HepG2 (cell line): ENCODE results near the gene AKR1A1. TPM values are rescaled to one million over a fixed set of nuclear protein-coding genes. Genes with fewer than 3 reads are reported as not detected.

Experiments
- ATAC-seq: fragments of 200-7000 bp; cut with Tn5 transposase; 3 replicates; pipeline ENCODE4 v1.9.1; 2020; ENCODE audit warnings: mild to moderate bottlenecking, moderate library complexity
- BruUV-seq: library from RNA; stranded (reverse); fragments of 400-500 nt; replicated peaks from 2 replicates; lab custom pipeline; 2021; lab: Mats Ljungman, UMichigan
- CTCF ChIA-PET: fragments of 300-600 bp; formaldehyde crosslinking; extraction: SDS; loops from one replicate; lab custom pipeline; 2021; ENCODE audit warnings: low total read pairs, inconsistent platforms, low intra/inter-chr PET ratio; lab: Yijun Ruan, JAX
- POLR2A ChIA-PET: fragments of 350-600 bp; sonication (Branson Sonifier 250); formaldehyde crosslinking; loops from one replicate; lab custom pipeline; 2020; ENCODE audit warnings: antibody characterized with exemption, inconsistent platforms; lab: Yijun Ruan, JAX
- DNase-seq: peaks from one replicate; pipeline ENCODE4 v3.0.0-alpha.2; 2015; ENCODE audit warnings: low spot score
- FAIRE-seq: peaks from 3 replicates; lab custom pipeline; 2011; peaks lifted over from hg19 to GRCh38; lab: Jason Lieb, UNC
- H2AFZ ChIP-seq: one replicate; pipeline ENCODE4 v1.6.1; 2011; ENCODE audit warnings: low read length, inconsistent platforms
- H3K27ac ChIP-seq: fragments of 300-600 bp; 3 replicates; pipeline ENCODE4 v1.8.0; 2011; ENCODE audit warnings: mixed run types, mild to moderate bottlenecking, mixed read lengths, low read length, inconsistent platforms; ENCODE audit not compliant: insufficient read depth; ENCODE audit errors: extremely low read length
- H3K27me3 ChIP-seq, 2 experiments: fragments of 200-600 bp in 1 of 2; 2 replicates in 1 of 2; 3 replicates in 1 of 2; pipeline versions ENCODE4 v1.6.0 to v1.8.0; 2011; ENCODE audit warnings: low read length in 2 of 2, mild to moderate bottlenecking in 2 of 2, moderate library complexity in 2 of 2, inconsistent platforms in 1 of 2; ENCODE audit not compliant: insufficient read depth in 2 of 2, control insufficient read depth in 1 of 2
- H3K36me3 ChIP-seq, 2 experiments: fragments of 200-600 bp in 1 of 2; replicated peaks in 1 of 2; 2 replicates in 1 of 2; 3 replicates in 1 of 2; pipeline versions ENCODE4 v1.5.1 to v1.8.0; 2011; ENCODE audit warnings: low read length in 2 of 2, inconsistent platforms in 1 of 2; ENCODE audit not compliant: insufficient read depth in 2 of 2, control insufficient read depth in 1 of 2
- H3K4me1 ChIP-seq: 2 replicates; pipeline ENCODE4 v1.5.1; 2012; ENCODE audit warnings: low read length, inconsistent platforms; ENCODE audit not compliant: insufficient read depth
- H3K4me2 ChIP-seq: 2 replicates; pipeline ENCODE4 v1.6.0; 2011; ENCODE audit warnings: low read depth, low read length, inconsistent platforms
- H3K4me3 ChIP-seq, 3 experiments: fragments of 200-600 bp in 1 of 3; sonication (generic), shearing (Covaris generic) in 1 of 3; replicated peaks in 1 of 3; 2 replicates each; pipeline ENCODE4 v1.5.1; 2011 to 2016; ENCODE audit warnings: low read length in 3 of 3, inconsistent platforms in 2 of 3, low read depth in 2 of 3, mild to moderate bottlenecking in 2 of 3, control low read depth in 1 of 3, mixed read lengths in 1 of 3; ENCODE audit not compliant: insufficient read depth in 1 of 3
- H3K79me2 ChIP-seq: one replicate; pipeline ENCODE4 v1.6.1; 2011; ENCODE audit warnings: low read length, inconsistent platforms; ENCODE audit not compliant: insufficient read depth
- H3K9ac ChIP-seq: 2 replicates; pipeline ENCODE4 v1.6.0; 2011; ENCODE audit warnings: mild to moderate bottlenecking, low read depth, low read length, inconsistent platforms; ENCODE audit not compliant: insufficient read depth
- H3K9me3 ChIP-seq: 2 replicates; pipeline ENCODE4 v1.5.1; 2012; ENCODE audit warnings: mild to moderate bottlenecking, low read length
- H4K20me1 ChIP-seq: 2 replicates; pipeline ENCODE4 v1.6.0; 2011; ENCODE audit warnings: inconsistent platforms, mild to moderate bottlenecking, low read length, moderate library complexity; ENCODE audit not compliant: insufficient read depth
- ASH2L ChIP-seq: fragments of 300-600, 200-600 bp; sonication (generic); IDR thresholded peaks from 2 replicates; pipeline ENCODE4 v1.7.0; 2017; ENCODE audit warnings: low read depth, mild to moderate bottlenecking, moderate library complexity, mixed read lengths, low read length; ENCODE audit not compliant: insufficient read length
- CEBPB ChIP-seq: IDR thresholded peaks from 2 replicates; pipeline ENCODE4 v1.6.1; 2011; ENCODE audit warnings: low read depth, low read length, improper control_type of control experiment, borderline replicate concordance
- ETV6 ChIP-seq: sonication (generic); formaldehyde crosslinking; conservative IDR thresholded peaks from 2 replicates; pipeline ENCODE4 v1.4.0; 2020; ENCODE audit warnings: missing genetic modification reagents
- FOXA1 ChIP-seq, 2 experiments: fragments of 450-650 bp in 1 of 2; sonication (generic) in 1 of 2; formaldehyde crosslinking in 1 of 2; IDR thresholded peaks; 2 replicates each; pipeline versions ENCODE4 v1.4.0 to v1.6.1; 2016 to 2020; ENCODE audit warnings: missing genetic modification reagents in 1 of 2
- KDM2A ChIP-seq: sonication (generic); formaldehyde crosslinking; IDR thresholded peaks from 2 replicates; pipeline ENCODE4 v1.4.0; 2020; ENCODE audit warnings: low read depth, missing genetic modification reagents, borderline replicate concordance
- RBFOX2 ChIP-seq: fragments of 200-400 bp; formaldehyde crosslinking; IDR thresholded peaks from 2 replicates; pipeline ENCODE4 v1.6.1; 2017; ENCODE audit warnings: low read depth, mild to moderate bottlenecking, low read length
- ZKSCAN8 ChIP-seq: IDR thresholded peaks from 2 replicates; pipeline ENCODE4 v1.6.1; 2016; ENCODE audit warnings: borderline replicate concordance, missing genetic modification reagents, missing compliant biosample characterization
- ZNF33B ChIP-seq: sonication (generic); formaldehyde crosslinking; IDR thresholded peaks from 2 replicates; pipeline ENCODE4 v1.5.1; 2020; ENCODE audit warnings: mild to moderate bottlenecking, missing genetic modification reagents
- WGBS: methylation state at CpG from one replicate; pipeline ENCODE4 v1.1.6; 2017; ENCODE audit warnings: low lambda C conversion rate; 5-methylcytosine and 5-hydroxymethylcytosine counted together
- in situ Hi-C: cut with HindIII; loops from 2 replicates; pipeline ENCODE4 v1.10.0; 2017; ENCODE audit warnings: low pct_unique_long_range_greater_than_20kb; ENCODE audit not compliant: extremely low pct_ligation_motif_present
- intact Hi-C: fragments of 100-400 bp; cut with micrococcal nuclease; formaldehyde crosslinking; loops from one replicate; pipeline ENCODE4 v1.10.0; 2022; ENCODE audit not compliant: unreplicated experiment
- polyA plus RNA-seq, 8 experiments: library from polyadenylated mRNA; depleted of rRNA in 3 of 8; stranded (reverse) in 7 of 8; unstranded in 1 of 8; fragments of >200 nt; fragmentation: Illumina TruSeq in 4 of 8; extraction: Trizol in 4 of 8; gene quantifications; 2 replicates each; pipeline versions ENCODE4 v1.2.1 to v1.2.3, GENCODE V29; 2011 to 2016; ENCODE audit warnings: low read depth in 4 of 8, missing spikeins in 1 of 8, mixed read lengths in 1 of 8; ENCODE audit not compliant: insufficient read depth in 1 of 8
- total RNA-seq, 5 experiments: library from RNA; depleted of rRNA; stranded (reverse); fragments of >200 nt; fragmentation: Illumina TruSeq; extraction: Trizol; gene quantifications; 2 replicates each; pipeline ENCODE4 v1.2.3, GENCODE V29; 2016; ENCODE audit warnings: low read depth in 1 of 5
- TF ChIP-seq, protein P1 (sequence below): IDR thresholded peaks from 2 replicates; pipeline ENCODE4 v1.6.1; 2016; ENCODE audit warnings: control low read depth
- TF ChIP-seq, protein P2 (sequence below): sonication (generic); formaldehyde crosslinking; conservative IDR thresholded peaks from 2 replicates; pipeline ENCODE4 v1.4.0; 2020; ENCODE audit warnings: missing genetic modification reagents

The AKR1A1 gene
- total and polyA plus RNA-seq, 2 of the 13 experiments (the other 11 are each of a cell fraction or from before 2014, with no cell fraction given) = 181 to 217 TPM

DNA sequence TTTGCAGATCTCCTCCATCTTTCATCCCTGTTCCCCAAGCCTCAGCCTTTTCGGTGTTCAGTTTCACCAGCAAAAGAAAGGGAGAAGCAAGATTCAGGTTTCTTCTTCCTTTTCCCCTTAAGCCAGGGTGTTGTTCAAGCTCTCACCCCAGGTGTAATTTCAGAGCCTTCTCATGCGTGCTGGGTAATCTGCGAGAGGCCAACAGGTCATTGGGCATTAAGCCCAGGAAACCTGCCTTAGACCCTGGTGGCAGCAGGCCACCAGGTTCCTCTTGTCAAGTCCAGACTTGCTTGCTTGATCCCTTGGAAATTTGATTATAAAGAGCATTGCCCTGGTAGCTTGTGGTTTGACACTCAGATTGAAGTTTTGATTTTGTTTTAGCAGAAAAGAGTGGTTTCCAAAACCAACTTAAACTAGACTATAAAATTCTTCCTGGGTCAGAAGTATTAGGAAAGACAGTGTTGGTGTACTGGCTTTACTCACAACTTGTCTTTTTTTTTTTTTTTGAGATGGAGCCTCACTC lies 6.9 kb downstream of the AKR1A1 start (continued):
- TF ChIP-seq ASH2L (no peak), KDM2A (CRISPR knock-in tag) (no peak), ZKSCAN8 (CRISPR knock-in tag) (no peak), ETV6 (CRISPR knock-in tag) (no peak), ZNF33B (CRISPR knock-in tag) (no peak)
- TF ChIP-seq, protein P1, sequence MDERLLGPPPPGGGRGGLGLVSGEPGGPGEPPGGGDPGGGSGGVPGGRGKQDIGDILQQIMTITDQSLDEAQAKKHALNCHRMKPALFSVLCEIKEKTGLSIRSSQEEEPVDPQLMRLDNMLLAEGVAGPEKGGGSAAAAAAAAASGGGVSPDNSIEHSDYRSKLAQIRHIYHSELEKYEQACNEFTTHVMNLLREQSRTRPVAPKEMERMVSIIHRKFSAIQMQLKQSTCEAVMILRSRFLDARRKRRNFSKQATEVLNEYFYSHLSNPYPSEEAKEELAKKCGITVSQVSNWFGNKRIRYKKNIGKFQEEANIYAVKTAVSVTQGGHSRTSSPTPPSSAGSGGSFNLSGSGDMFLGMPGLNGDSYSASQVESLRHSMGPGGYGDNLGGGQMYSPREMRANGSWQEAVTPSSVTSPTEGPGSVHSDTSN (CRISPR knock-in tag) = no peak
- TF ChIP-seq, all 625 proteins: peak for 0

DNA sequence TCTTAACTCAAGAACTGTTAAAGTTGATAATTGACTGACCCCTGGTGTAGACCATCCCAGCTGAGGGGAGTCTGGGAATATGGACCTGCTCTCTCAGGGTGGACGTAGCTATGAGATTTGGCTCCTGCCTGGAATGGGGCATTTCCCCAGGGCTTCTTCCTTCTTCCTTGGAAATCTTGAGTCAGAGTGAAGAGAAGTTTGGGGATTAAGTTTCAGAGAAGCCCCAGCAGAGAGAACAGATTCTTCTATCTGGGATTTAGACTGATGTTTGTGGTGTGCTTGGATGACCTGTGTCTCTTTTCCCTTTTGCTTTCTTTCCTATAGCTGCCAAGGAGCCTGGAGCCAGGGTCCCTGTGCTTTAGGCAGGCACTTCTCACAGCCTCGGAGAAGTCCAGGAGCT lies 13.2 kb downstream of the AKR1A1 start:
- no peaks in the 10 kb centered on the region for H3K27me3 ChIP-seq
- peaks cover 26 to 70% of the 10 kb centered on the region in 2 experiments for H3K36me3 ChIP-seq
- DNase-seq (no peak), FAIRE-seq (no peak), ATAC-seq (no peak)
- H3K9me3 ChIP-seq = no peaks in the 10 kb centered on the region
- no peak overlapping the region for H2AFZ ChIP-seq
- TF ChIP-seq, protein P2, sequence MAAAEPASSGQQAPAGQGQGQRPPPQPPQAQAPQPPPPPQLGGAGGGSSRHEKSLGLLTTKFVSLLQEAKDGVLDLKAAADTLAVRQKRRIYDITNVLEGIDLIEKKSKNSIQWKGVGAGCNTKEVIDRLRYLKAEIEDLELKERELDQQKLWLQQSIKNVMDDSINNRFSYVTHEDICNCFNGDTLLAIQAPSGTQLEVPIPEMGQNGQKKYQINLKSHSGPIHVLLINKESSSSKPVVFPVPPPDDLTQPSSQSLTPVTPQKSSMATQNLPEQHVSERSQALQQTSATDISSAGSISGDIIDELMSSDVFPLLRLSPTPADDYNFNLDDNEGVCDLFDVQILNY (CRISPR knock-in tag) = no peak
- no peak for TF ChIP-seq CEBPB
- TF ChIP-seq FOXA1 (IDR thresholded peaks at IDR 0.05) = no peak
- no peak for TF ChIP-seq FOXA1 (CRISPR knock-in tag; IDR thresholded peaks at IDR 0.05)
- peak; percentile 33; the same call in 1 of the 2 replicates for TF ChIP-seq RBFOX2
- CTCF ChIA-PET = no interaction called here
- intact Hi-C loops = no loop called here
- no peak overlapping the region for H3K27ac ChIP-seq
- no peak overlapping the region for H3K9ac ChIP-seq
- no peak overlapping the region for H3K4me3 ChIP-seq
- H3K4me1 ChIP-seq = peaks cover 24% of the 10 kb centered on the region
- H4K20me1 ChIP-seq = no peaks in the 10 kb centered on the region
- 97% methylated on average over 2 of the region's 2 CpGs for WGBS
- peaks cover 10% of the 10 kb centered on the region for H3K79me2 ChIP-seq
- TSS peak; percentile 14 for BruUV-seq
- POLR2A ChIA-PET = interaction anchor here (1.6 to 2.6 kb wide), 3 partner anchors 13 to 45 kb away, joined by 5 to 14 read pairs (median 5); partner anchors contain the start of genes AKR1A1 and PRDX1
- H3K4me2 ChIP-seq = no peak overlapping the region
- in situ Hi-C loops = no loop called here
